Prostate gland (tissue), 2 donors: ENCODE results near the gene SBSN. TPM values are rescaled to one million over a fixed set of nuclear protein-coding genes. Genes with fewer than 3 reads are reported as not detected.
A peak's percentile ranks its signal among the peaks of the same experiment; 100 is the strongest.

Experiments used
- DNase-seq: peaks from one replicate; pipeline ENCODE4 v3.0.0-alpha.2; 2019; ENCODE audit warnings: low spot score
- H3K27ac ChIP-seq, 2 donors: fragments of 200-600 bp; sonication (generic); 2 replicates each; pipeline ENCODE4 v1.5.1; 2017 to 2019
- H3K27me3 ChIP-seq: fragments of 200-600 bp; sonication (generic); replicated peaks from 2 replicates; pipeline ENCODE4 v1.5.1; 2019; ENCODE audit not compliant: insufficient read depth
- H3K36me3 ChIP-seq, 2 donors: fragments of 200-600 bp; sonication (generic); 1 replicate in 1 of 2; 2 replicates in 1 of 2; pipeline versions ENCODE4 v1.5.1 to v1.8.1; 2017 to 2019
- H3K4me1 ChIP-seq: fragments of 200-600 bp; sonication (generic); replicated peaks from 2 replicates; pipeline ENCODE4 v1.5.1; 2019
- H3K4me3 ChIP-seq, 2 donors: fragments of 200-600 bp; sonication (generic); 2 replicates each; pipeline ENCODE4 v1.5.1; 2017 to 2019
- H3K9me3 ChIP-seq: fragments of 200-600 bp; sonication (generic); 2 replicates; pipeline ENCODE4 v1.5.1; 2017
- CTCF ChIP-seq, 4 experiments: fragments of 200-600 bp in 2 of 4; fragments of 450-650 bp in 2 of 4; sonication (generic) in 2 of 4; IDR thresholded peaks; 1 replicate in 3 of 4; 2 replicates in 1 of 4; pipeline ENCODE4 v1.5.1; 2016 to 2019; ENCODE audit warnings: antibody characterized with exemption in 4 of 4, mild to moderate bottlenecking in 2 of 4, moderate library complexity in 2 of 4
- POLR2A ChIP-seq: fragments of 450-650 bp; IDR thresholded peaks from one replicate; pipeline ENCODE4 v1.6.1; 2016; ENCODE audit warnings: antibody characterized with exemption, mild to moderate bottlenecking
- POLR2AphosphoS5 ChIP-seq: sonication (generic); formaldehyde crosslinking; IDR thresholded peaks from one replicate; pipeline ENCODE4 v1.6.1; 2017; ENCODE audit warnings: antibody characterized with exemption
- WGBS: methylation state at CpG from one replicate; pipeline ENCODE4 v1.1.5; 2018; 5-methylcytosine and 5-hydroxymethylcytosine counted together
- intact Hi-C: fragments of 100-400 bp; cut with DNase I; formaldehyde crosslinking; loops from one replicate; pipeline ENCODE4 v1.14.2; 2022
- total RNA-seq, 2 donors: library from RNA; depleted of rRNA; stranded (reverse); fragments of >200 nt; gene quantifications; one replicate each; pipeline ENCODE4 v1.1.0, GENCODE V29; 2016

SBSN gene
- total RNA-seq, 2 donors from 2014 or later, result 0.32 to 4.9 TPM

GRCh38 chr19:35512831-35513627 is 15.1 kb downstream of the SBSN start:
- H3K27ac ChIP-seq, result no peak overlapping the region
- no peaks in the 10 kb centered on the region for H3K36me3 ChIP-seq
- WGBS, result 81% methylated on average over 15 of the region's 15 CpGs
- H3K27me3 ChIP-seq, result peaks cover 4% of the 10 kb centered on the region
- no peak for DNase-seq
- no peak overlapping the region for H3K4me3 ChIP-seq
- H3K9me3 ChIP-seq, result no peaks in the 10 kb centered on the region
- intact Hi-C loops, result no loop called here
- no peak for TF ChIP-seq CTCF (IDR thresholded peaks at IDR 0.05)
- no peak for TF ChIP-seq POLR2A
- no peaks in the 10 kb centered on the region for H3K4me1 ChIP-seq

- H3K4me1 ChIP-seq, result no peaks in the 10 kb centered on the region
- intact Hi-C loops, result no loop called here
- H3K36me3 ChIP-seq, result no peaks in the 10 kb centered on the region
- WGBS, result 86% methylated on average over 7 of the region's 7 CpGs
- DNase-seq, result no peak
- TF ChIP-seq POLR2AphosphoS5 (no peak), CTCF (IDR thresholded peaks at IDR 0.05) (no peak), POLR2A (no peak)
- peaks cover 4% of the 10 kb centered on the region for H3K27me3 ChIP-seq
- H3K9me3 ChIP-seq, result no peaks in the 10 kb centered on the region
- H3K27ac ChIP-seq, result no peak overlapping the region
- H3K4me3 ChIP-seq, result no peak overlapping the region
These were observed 16.8 kb downstream of the SBSN start for GRCh38 chr19:35511337-35511736.

GRCh38 chr19:35510626-35510964 is 17.5 kb downstream of the SBSN start:
- Histone ChIP-seq H3K9me3 (no peaks in the 10 kb centered on the region), H3K27me3 (peaks cover 4% of the 10 kb centered on the region), H3K36me3 (no peaks in the 10 kb centered on the region), H3K4me3 (peak overlapping the region in 1 of 2 donors; percentile 41), H3K4me1 (no peaks in the 10 kb centered on the region), H3K27ac (peak overlapping the region in 1 of 2 donors; percentile 75)
- no peak for DNase-seq
- WGBS, result 19% methylated on average over 11 of the region's 15 CpGs
- no peak for TF ChIP-seq POLR2AphosphoS5
- TF ChIP-seq POLR2A, result no peak
- no peak for TF ChIP-seq CTCF (IDR thresholded peaks at IDR 0.05)
- intact Hi-C loops, result no loop called here

DNA sequence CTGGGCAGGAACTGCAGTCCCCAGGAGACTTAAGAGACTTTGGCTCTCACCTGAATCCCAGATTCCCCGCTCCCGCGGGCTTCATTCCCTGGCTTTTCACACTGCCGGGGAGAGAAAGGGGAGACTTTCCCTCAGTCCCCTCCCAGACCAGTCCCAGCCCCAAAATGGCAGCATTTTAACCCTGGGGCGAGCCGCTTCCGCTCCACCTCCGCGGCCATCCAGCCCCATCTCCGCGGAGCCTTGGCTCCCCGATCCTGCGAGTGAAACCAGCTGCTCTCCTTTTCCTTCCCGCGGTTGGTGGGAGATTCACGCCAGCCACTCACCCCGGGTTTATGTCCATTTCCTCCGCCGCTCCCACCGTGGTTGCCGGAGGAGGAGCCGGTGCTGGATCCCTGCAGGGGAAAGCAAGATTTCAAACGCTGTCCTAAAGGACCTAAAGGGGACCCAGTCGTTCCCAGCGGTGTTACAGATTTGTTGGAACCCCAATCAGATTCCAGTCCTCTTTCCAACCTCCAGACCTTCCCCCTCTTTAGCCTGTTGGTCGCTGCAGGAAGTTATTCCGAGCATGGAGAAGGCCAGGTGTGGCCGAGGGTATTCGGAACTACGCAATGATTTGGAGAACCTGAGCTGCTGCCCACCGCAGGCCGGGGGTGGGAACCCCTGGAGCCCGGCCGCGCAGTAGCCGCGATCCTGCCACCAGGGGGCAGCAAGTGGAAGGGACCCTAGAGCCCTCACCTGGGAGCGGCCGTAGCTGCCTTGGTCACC is 18.1 kb downstream of the SBSN start:
- no peaks in the 10 kb centered on the region for H3K9me3 ChIP-seq
- H3K27me3 ChIP-seq, result peaks cover 4% of the 10 kb centered on the region
- H3K4me3 ChIP-seq, result peak overlapping the region; percentile 28 to 41
- H3K36me3 ChIP-seq, result no peaks in the 10 kb centered on the region
- peak; percentile 82 to 97 (median 92) for TF ChIP-seq CTCF (IDR thresholded peaks at IDR 0.05)
- peak; percentile 65 for TF ChIP-seq POLR2AphosphoS5
- peak; percentile 64 for TF ChIP-seq POLR2A
- H3K27ac ChIP-seq, result peak overlapping the region; percentile 67 to 75
- DNase-seq, result peak; percentile 84
- WGBS, result under 1% methylated on average over 39 of the region's 39 CpGs
- H3K4me1 ChIP-seq, result no peaks in the 10 kb centered on the region
- intact Hi-C loops, result no loop called here
